ENCODE results near the gene UCP3. TPM values are rescaled to one million over a fixed set of nuclear protein-coding genes. Genes with fewer than 3 reads are reported as not detected.

UCP3 gene
- polyA plus RNA-seq, 1 donor (not counting 4 experiments of a cell fraction or from before 2014, with no cell fraction given) = 0.52 TPM

GRCh38 chr11:73980001-73980961, 28.6 kb downstream of the UCP3 start:
- H3K27ac ChIP-seq (ENCODE audit: control insufficient read depth, insufficient read depth, low read length) = no peak overlapping the region
- FAIRE-seq = no peak
- TF ChIP-seq CTCF (optimal IDR thresholded peaks at IDR 0.05 in 1 of 3, IDR thresholded peaks at IDR 0.05 in 1 of 3, conservative IDR thresholded peaks at IDR 0.05 in 1 of 3; ENCODE audit: extremely low read depth in 1 of 3, insufficient read depth in 2 of 3, low read length in 3 of 3) = no peak
- TF ChIP-seq EZH2 (IDR thresholded peaks at IDR 0.05; ENCODE audit: low read length) = no peak
- H3K27me3 ChIP-seq (ENCODE audit: control insufficient read depth, extremely low read depth, insufficient read depth, low read length) = peaks cover 3% of the 10 kb centered on the region
- H3K79me2 ChIP-seq (ENCODE audit: control insufficient read depth, insufficient read depth, low read length) = no peaks in the 10 kb centered on the region
- H3K9me1 ChIP-seq (ENCODE audit: control insufficient read depth, extremely low read depth, insufficient read depth, low read length) = no peaks in the 10 kb centered on the region
- H3K4me3 ChIP-seq (ENCODE audit: control insufficient read depth in 2 of 3, extremely low read depth in 1 of 3, insufficient read depth in 2 of 3, low read depth in 1 of 3, low read length in 3 of 3) = no peak overlapping the region
- dilution Hi-C loops (cut with MboI; ENCODE audit: extremely low pct_ligation_motif_present, low sequenced_read_pairs) = no loop called here
- no peak overlapping the region for H3K4me2 ChIP-seq (ENCODE audit: control insufficient read depth, extremely low read depth, insufficient read depth, low read depth, low read length)
- no peak for DNase-seq (ENCODE audit: low read depth, low spot score)
- H3K9ac ChIP-seq (ENCODE audit: control insufficient read depth, extremely low read depth, insufficient read depth, low read length) = no peak overlapping the region
- H2AFZ ChIP-seq (ENCODE audit: control insufficient read depth, low read length) = peak overlapping the region; percentile 2
- H3K9me3 ChIP-seq (ENCODE audit: control insufficient read depth, low read depth, low read length) = no peaks in the 10 kb centered on the region
- no peaks in the 10 kb centered on the region for H4K20me1 ChIP-seq (ENCODE audit: control insufficient read depth, extremely low read depth, insufficient read depth, low read length)
- H3K4me1 ChIP-seq (ENCODE audit: control insufficient read depth, extremely low read depth, insufficient read depth, low read length) = peaks cover 9% of the 10 kb centered on the region
- H3K36me3 ChIP-seq (ENCODE audit: control insufficient read depth in 2 of 2, extremely low read depth in 1 of 2, insufficient read depth in 2 of 2, low read length in 2 of 2) = no peaks in the 10 kb centered on the region

GRCh38 chr11:73978576-73979086, 30.3 kb downstream of the UCP3 start:
- dilution Hi-C loops (cut with MboI; ENCODE audit: extremely low pct_ligation_motif_present, low sequenced_read_pairs) = no loop called here
- H3K9me3 ChIP-seq (ENCODE audit: control insufficient read depth, low read depth, low read length) = no peaks in the 10 kb centered on the region
- H2AFZ ChIP-seq (ENCODE audit: control insufficient read depth, low read length) = no peak overlapping the region
- no peaks in the 10 kb centered on the region for H3K36me3 ChIP-seq (ENCODE audit: control insufficient read depth in 2 of 2, extremely low read depth in 1 of 2, insufficient read depth in 2 of 2, low read length in 2 of 2)
- H3K4me3 ChIP-seq (ENCODE audit: control insufficient read depth in 2 of 3, extremely low read depth in 1 of 3, insufficient read depth in 2 of 3, low read depth in 1 of 3, low read length in 3 of 3) = no peak overlapping the region
- no peak overlapping the region for H3K27ac ChIP-seq (ENCODE audit: control insufficient read depth, insufficient read depth, low read length)
- no peaks in the 10 kb centered on the region for H4K20me1 ChIP-seq (ENCODE audit: control insufficient read depth, extremely low read depth, insufficient read depth, low read length)
- no peak overlapping the region for H3K9ac ChIP-seq (ENCODE audit: control insufficient read depth, extremely low read depth, insufficient read depth, low read length)
- H3K27me3 ChIP-seq (ENCODE audit: control insufficient read depth, extremely low read depth, insufficient read depth, low read length) = peaks cover 3% of the 10 kb centered on the region
- DNase-seq (ENCODE audit: low read depth, low spot score) = no peak
- no peaks in the 10 kb centered on the region for H3K79me2 ChIP-seq (ENCODE audit: control insufficient read depth, insufficient read depth, low read length)
- FAIRE-seq = no peak
- no peaks in the 10 kb centered on the region for H3K9me1 ChIP-seq (ENCODE audit: control insufficient read depth, extremely low read depth, insufficient read depth, low read length)
- H3K4me1 ChIP-seq (ENCODE audit: control insufficient read depth, extremely low read depth, insufficient read depth, low read length) = peaks cover 16% of the 10 kb centered on the region
- no peak for TF ChIP-seq EZH2 (IDR thresholded peaks at IDR 0.05; ENCODE audit: low read length)
- TF ChIP-seq CTCF (optimal IDR thresholded peaks at IDR 0.05 in 1 of 3, IDR thresholded peaks at IDR 0.05 in 1 of 3, conservative IDR thresholded peaks at IDR 0.05 in 1 of 3; ENCODE audit: extremely low read depth in 1 of 3, insufficient read depth in 2 of 3, low read length in 3 of 3) = no peak
- H3K4me2 ChIP-seq (ENCODE audit: control insufficient read depth, extremely low read depth, insufficient read depth, low read depth, low read length) = no peak overlapping the region

Measured in keratinocyte (primary cell).